T follicular helper cell (primary cell): ENCODE results near the gene MAML2.

Experiments
- DNase-seq: peaks from one replicate; pipeline ENCODE4 v3.0.0-alpha.2; 2020; ENCODE audit warnings: low read depth

The MAML2 gene

GRCh38 chr11:96036863-96037262 is 306.1 kb downstream of the MAML2 start:
- DNase-seq: no peak

GRCh38 chr11:96035740-96036078 is 307.3 kb downstream of the MAML2 start:
- DNase-seq: no peak

DNA sequence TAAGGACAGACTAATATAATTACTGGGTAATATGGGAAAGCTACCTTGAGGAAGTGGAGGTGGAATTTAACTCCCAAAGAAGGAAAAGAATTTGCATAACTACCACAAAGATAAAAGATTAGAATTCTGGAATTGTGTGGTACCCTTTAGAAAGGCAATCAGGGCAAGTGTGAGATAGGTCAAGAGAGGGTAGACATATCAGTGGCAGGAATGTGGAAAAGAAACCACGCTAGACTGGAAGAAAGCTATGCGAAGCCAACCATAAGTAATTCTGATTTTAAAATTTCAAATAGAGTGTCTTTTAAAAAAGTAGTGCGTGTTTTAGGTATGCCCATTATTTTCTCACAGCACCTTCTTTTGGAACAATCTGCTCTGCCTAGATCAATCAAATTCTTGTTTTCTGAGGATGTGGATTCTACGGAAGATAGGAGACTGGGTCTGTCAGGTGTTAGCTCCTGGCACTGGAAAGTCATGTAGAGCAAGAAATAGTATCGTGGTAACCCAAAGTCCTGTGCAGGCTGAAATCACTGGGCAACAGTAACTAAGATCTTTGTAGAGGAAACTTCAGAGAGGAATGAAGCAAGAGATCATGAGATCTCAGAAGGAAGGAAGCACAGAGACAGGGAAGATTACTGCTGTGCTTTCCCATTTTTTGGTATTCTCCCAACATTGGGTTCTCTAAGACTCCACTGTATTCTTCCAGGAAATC is 307.8 kb downstream of the MAML2 start:
- no peak for DNase-seq

GRCh38 chr11:96033599-96033998 is 309.4 kb downstream of the MAML2 start:
- no peak for DNase-seq

DNA sequence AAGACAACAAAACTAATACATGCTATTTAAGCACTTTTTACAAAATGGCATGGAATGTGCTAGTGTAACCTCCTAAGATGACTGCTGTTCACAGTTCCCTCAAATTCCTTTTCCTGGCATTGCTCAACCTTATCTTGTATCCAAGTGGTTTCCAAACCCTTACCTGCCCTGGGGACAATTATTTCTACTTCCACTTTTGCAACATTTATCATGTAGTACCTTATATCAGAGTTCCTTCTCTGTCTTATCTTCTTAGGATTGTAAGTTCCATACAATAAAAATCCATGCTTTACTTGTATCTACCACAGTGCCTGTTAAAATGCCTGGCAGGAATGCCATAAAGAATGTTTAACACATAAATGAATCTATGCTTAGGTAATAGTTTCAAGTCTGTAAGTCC is 309.9 kb downstream of the MAML2 start:
- DNase-seq: no peak

DNA sequence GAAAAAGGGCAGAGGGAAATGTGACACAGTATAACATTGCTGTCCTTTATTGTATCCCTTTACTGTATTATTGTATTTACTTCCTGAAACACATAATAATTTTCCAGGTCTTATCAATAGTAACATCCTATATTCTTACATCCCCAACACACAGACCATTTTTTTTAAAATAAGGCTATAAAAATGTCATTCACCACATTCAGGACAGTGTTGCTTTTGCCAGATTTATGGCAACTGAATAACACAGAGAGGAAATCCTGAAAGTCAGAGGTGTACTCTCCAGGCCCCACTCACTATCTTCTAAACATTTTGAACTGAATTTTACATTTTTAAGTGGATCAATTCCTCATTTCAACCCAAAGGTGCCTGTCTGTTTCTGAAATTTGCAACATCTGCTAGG is 314.2 kb downstream of the MAML2 start:
- DNase-seq: no peak

- no peak for DNase-seq
These were observed 316.0 kb downstream of the MAML2 start for GRCh38 chr11:96027021-96027420.

GRCh38 chr11:96026310-96026709 is 316.7 kb downstream of the MAML2 start:
- DNase-seq: no peak

GRCh38 chr11:96024666-96025065 is 318.3 kb downstream of the MAML2 start:
- no peak for DNase-seq

- DNase-seq: no peak
These were observed 319.7 kb downstream of the MAML2 start for GRCh38 chr11:96023275-96023674.

GRCh38 chr11:96021901-96022650 is 320.9 kb downstream of the MAML2 start:
- DNase-seq: no peak

- no peak for DNase-seq
These were observed 322.9 kb downstream of the MAML2 start for GRCh38 chr11:96019810-96020747.

GRCh38 chr11:96019281-96019680 is 323.7 kb downstream of the MAML2 start:
- DNase-seq: no peak

DNA sequence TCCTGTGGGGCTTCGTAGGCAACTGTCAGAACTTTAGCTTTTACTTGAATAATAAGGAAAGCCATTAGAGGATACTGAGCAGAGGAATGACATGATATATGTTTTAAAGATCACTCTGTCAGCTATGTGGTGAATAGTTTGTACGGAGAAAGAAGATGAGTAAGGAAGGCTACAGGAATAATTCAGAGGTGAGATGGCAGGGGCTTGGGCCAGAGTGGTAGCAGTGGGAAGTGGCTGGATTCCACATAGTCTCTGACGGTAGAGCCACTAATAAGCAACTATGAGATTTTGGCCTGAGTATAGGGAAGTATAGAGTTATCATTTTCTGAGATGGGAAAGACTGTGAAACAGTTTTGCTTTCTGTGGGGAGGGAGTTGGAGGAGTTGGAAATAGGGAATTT is 325.1 kb downstream of the MAML2 start:
- no peak for DNase-seq

DNA sequence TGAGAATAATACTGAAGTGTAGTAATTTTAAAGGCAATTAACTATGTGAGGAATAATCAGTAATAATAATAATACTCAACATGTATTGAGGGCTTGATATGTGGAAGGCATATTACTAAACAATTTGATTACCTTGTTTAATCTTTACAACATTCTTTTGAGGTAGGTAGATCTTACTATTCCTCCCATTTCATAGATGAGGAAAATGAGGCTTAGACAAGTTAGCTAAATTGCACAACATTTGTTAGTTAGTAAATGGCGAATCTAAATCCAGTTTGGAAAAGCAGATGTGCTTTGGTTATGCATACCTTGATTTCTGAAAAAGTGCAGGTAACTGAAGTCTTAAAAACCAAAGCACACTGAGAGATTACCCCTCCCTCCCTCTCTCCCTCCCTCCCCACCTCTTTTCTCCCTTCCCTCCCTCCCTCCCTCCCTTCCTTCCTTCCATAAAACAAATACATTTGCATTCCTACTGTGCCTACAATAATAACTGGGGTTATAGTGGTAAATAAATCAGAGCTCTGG is 326.0 kb downstream of the MAML2 start:
- no peak for DNase-seq

GRCh38 chr11:96015906-96016565 is 327.0 kb downstream of the MAML2 start:
- peak; percentile 21 for DNase-seq

- DNase-seq: peak; percentile 37
These were observed 328.8 kb downstream of the MAML2 start for GRCh38 chr11:96014217-96014616.

DNA sequence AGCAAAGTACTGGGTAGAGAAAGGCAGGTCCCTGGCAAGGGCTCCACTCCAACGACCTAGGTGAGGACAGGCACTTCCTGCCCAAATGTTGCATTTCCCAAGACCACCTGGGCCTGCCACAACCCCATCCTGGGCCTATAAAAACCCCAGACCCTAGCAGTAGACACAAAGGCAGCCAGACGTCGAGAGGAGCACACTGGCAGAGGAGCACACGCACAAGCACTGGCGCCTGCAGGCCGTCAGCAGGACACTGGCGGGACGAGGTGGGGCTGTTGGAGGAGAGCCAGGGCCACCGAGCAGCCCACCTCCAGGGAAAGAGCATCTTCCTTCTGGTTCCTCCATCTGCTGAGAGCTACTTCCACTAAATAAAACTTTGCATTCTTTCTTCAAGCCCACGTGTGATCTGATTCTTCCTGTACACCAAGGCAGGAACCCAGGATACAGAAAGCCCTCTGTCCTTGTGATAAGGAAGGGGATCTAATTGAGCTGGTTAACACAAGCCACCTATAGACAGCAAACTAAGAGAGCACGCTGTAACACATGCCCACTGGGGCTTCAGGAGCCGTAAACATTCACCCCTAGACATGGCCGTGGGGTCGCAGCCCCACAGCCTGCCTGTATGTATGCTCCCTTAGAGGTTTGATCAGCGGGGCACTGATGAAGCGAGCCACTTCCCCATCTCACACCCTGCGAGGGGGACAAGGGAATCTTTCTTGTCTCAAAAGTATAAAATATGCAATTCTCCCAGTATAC is 329.4 kb downstream of the MAML2 start:
- DNase-seq: no peak

GRCh38 chr11:96012086-96012824 is 330.7 kb downstream of the MAML2 start:
- DNase-seq: peak; percentile 61

GRCh38 chr11:96010683-96011082 is 332.3 kb downstream of the MAML2 start:
- DNase-seq: no peak
